Mammary epithelial cell (primary cell): ENCODE measurements around the gene GYS2.

Source experiments
- CTCF ChIP-seq, 2 donors: IDR thresholded peaks in 1 of 2; conservative IDR thresholded peaks in 1 of 2; 2 replicates each; pipeline ENCODE4 v1.5.1; 2011 to 2012; ENCODE audit warnings: inconsistent platforms in 2 of 2, low read length in 2 of 2, mild to moderate bottlenecking in 2 of 2, control low read depth in 1 of 2, low read depth in 1 of 2; ENCODE audit not compliant: insufficient read depth in 1 of 2; ENCODE audit errors: extremely low read depth in 1 of 2
- EZH2 ChIP-seq: IDR thresholded peaks from 2 replicates; pipeline ENCODE4 v1.6.1; 2012; ENCODE audit warnings: low read length, inconsistent platforms, borderline replicate concordance

- no peak for TF ChIP-seq EZH2
- TF ChIP-seq CTCF (conservative IDR thresholded peaks at IDR 0.05 in 1 of 2, IDR thresholded peaks at IDR 0.05 in 1 of 2; ENCODE audit: extremely low read depth in 1 of 2, insufficient read depth in 1 of 2, low read depth in 1 of 2, low read length in 2 of 2): no peak
Measured at GRCh38 chr12:21543151-21543550, 61.5 kb downstream of the GYS2 start.
